Muscle layer of duodenum (tissue), 2 donors: ENCODE results near the gene VAT1L.

Experiments
- H3K27ac ChIP-seq: one replicate; pipeline ENCODE4 v1.7.0; 2013; ENCODE audit warnings: mild to moderate bottlenecking, low read length
- H3K27me3 ChIP-seq: one replicate; pipeline ENCODE4 v1.7.0; 2013; ENCODE audit warnings: low read depth, mild to moderate bottlenecking, control low read depth, low read length
- H3K36me3 ChIP-seq, 2 donors: one replicate each; pipeline ENCODE4 v1.7.0; 2013; ENCODE audit warnings: low read length in 2 of 2, control low read depth in 1 of 2, mild to moderate bottlenecking in 1 of 2; ENCODE audit not compliant: insufficient read depth in 2 of 2, control insufficient read depth in 1 of 2
- H3K4me1 ChIP-seq, 2 donors: one replicate each; pipeline ENCODE4 v1.7.0; 2013; ENCODE audit warnings: low read length in 2 of 2, mild to moderate bottlenecking in 2 of 2, control low read depth in 1 of 2, moderate library complexity in 1 of 2; ENCODE audit not compliant: insufficient read depth in 2 of 2, control insufficient read depth in 1 of 2
- H3K4me3 ChIP-seq, 2 donors: one replicate each; pipeline ENCODE4 v1.7.0; 2013; ENCODE audit warnings: low read length in 2 of 2, low read depth in 1 of 2, mild to moderate bottlenecking in 1 of 2
- H3K9me3 ChIP-seq, 2 donors: one replicate each; pipeline ENCODE4 v1.7.0; 2013; ENCODE audit warnings: low read length in 2 of 2, control low read depth in 1 of 2, mild to moderate bottlenecking in 1 of 2; ENCODE audit not compliant: control insufficient read depth in 1 of 2
- donor health status: healthy.

VAT1L gene

DNA sequence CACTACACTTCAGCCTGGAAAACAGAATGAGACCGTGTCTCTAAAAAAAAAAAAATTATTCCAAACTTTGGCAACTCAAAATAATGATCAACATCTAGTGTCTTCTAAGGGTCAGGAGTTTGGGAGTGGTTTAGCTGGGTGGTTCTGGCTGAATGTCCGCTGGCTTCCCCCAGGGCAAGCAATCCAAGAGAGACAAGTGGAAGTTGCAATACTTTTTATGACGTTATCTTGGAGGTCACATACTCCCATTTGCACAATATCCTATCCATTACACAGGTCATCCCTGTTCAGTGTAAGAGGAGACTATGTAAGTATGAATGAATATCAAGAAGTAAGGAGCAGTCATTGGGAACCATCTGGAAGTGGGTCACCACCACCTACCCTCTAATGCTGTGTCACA is 218.8 kb downstream of the VAT1L start:
- Histone ChIP-seq H3K36me3 (no peaks in the 10 kb centered on the region), H3K4me3 (no peak overlapping the region), H3K9me3 (no peaks in the 10 kb centered on the region), H3K27ac (no peak overlapping the region), H3K27me3 (no peaks in the 10 kb centered on the region), H3K4me1 (peaks cover 0 to 6% of the 10 kb centered on the region in 2 donors)

- Histone ChIP-seq H3K36me3 (no peaks in the 10 kb centered on the region), H3K9me3 (no peaks in the 10 kb centered on the region), H3K4me3 (no peak within 1 kb of the TSS), H3K4me1 (no peaks in the 10 kb centered on the region), H3K27me3 (no peaks in the 10 kb centered on the region), H3K27ac (no peak within 1 kb of the TSS)
Observed at GRCh38 chr16:78022347-78023060, 234.1 kb downstream of the VAT1L start, which contains the start of gene CLEC3A. Gene CLEC3A (plus strand): TSS chr16:78022548. CDS start chr16:78022627, 79 bp downstream.

DNA sequence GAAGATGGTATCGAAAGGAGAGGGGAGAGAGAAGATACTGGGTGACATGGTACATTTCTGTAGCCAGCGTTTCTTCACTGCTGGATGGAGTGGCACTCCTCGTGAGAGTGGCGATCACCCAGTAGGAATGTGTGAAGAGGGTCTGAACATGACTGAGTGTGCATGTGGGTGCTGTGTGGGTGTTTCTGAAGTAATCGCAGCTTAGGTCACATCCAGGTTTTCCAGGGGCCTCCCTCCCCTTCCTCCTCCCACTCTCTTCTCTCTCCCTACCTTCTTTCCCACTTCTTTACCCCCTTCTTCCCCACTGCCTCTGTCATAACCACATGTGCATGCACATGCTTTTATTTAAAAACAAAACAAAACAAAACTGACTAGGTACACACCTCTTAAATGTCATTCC is 235.8 kb downstream of the VAT1L start:
- H3K27me3 ChIP-seq, result no peaks in the 10 kb centered on the region
- no peak overlapping the region for H3K4me3 ChIP-seq
- H3K9me3 ChIP-seq, result no peaks in the 10 kb centered on the region
- no peaks in the 10 kb centered on the region for H3K36me3 ChIP-seq
- no peaks in the 10 kb centered on the region for H3K4me1 ChIP-seq
- H3K27ac ChIP-seq, result no peak overlapping the region

DNA sequence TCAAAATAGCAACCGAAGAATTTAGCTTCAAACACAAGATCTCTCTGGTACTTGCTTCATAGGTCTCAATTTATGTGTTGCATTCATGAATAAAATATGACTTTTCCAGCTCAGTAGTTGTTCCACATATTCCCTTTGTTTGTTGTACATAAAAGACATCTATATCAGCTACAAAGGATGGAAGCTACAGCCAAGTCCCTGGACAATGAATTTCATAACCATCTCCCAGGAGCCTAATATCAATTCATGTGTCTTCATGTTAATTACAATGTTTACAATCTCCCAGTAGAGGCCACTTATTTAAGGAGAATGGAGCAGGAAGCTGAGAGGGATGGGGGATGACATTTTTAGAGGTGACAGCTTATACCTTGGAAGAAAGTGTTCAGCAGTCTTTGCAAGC is 237.3 kb downstream of the VAT1L start:
- Histone ChIP-seq H3K36me3 (no peaks in the 10 kb centered on the region), H3K4me1 (no peaks in the 10 kb centered on the region), H3K9me3 (no peaks in the 10 kb centered on the region), H3K27me3 (no peaks in the 10 kb centered on the region), H3K4me3 (no peak overlapping the region), H3K27ac (no peak overlapping the region)

GRCh38 chr16:78028018-78028417 is 239.7 kb downstream of the VAT1L start:
- Histone ChIP-seq H3K9me3 (no peaks in the 10 kb centered on the region), H3K4me1 (no peaks in the 10 kb centered on the region)

More at GRCh38 chr16:78028018-78028417, 239.7 kb downstream of the VAT1L start:
- no peak overlapping the region for H3K4me3 ChIP-seq
- H3K27ac ChIP-seq, result no peak overlapping the region
- H3K36me3 ChIP-seq, result no peaks in the 10 kb centered on the region
- no peaks in the 10 kb centered on the region for H3K27me3 ChIP-seq
